DND-41 (cell line): ENCODE data around the gene LARP6.

Experiments
- EZH2 ChIP-seq: IDR thresholded peaks from 3 replicates; pipeline ENCODE4 v1.6.1; 2012; ENCODE audit warnings: borderline replicate concordance, low read depth, mild to moderate bottlenecking, moderate library complexity, low read length, inconsistent platforms; ENCODE audit not compliant: severe bottlenecking
- TF ChIP-seq, protein P1 (sequence below): IDR thresholded peaks from 2 replicates; pipeline ENCODE4 v1.5.1; 2012; ENCODE audit warnings: borderline replicate concordance, low read length, moderate library complexity, mild to moderate bottlenecking; ENCODE audit not compliant: poor library complexity, severe bottlenecking; ENCODE audit errors: extremely low read depth

DNA sequence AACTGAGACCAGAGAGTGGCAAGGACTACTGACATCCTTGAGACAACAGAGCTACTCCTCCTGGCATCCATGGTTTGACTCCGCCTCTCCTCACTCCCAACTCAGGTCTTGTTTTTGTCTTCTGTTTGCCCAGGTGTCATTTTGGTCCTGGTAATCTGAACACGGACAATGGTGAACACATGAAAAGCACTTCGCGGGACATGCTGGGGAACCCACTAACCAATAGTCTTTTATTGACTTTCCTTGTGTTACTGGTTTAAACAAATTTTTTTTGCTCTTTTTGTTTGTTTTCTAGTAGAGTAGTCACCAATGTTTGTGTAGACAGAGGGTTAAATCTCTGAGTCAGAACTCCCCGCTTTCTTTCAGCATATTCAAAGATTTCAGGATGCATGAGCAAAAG is 38.4 kb downstream of the LARP6 start:
- TF ChIP-seq, protein P1, sequence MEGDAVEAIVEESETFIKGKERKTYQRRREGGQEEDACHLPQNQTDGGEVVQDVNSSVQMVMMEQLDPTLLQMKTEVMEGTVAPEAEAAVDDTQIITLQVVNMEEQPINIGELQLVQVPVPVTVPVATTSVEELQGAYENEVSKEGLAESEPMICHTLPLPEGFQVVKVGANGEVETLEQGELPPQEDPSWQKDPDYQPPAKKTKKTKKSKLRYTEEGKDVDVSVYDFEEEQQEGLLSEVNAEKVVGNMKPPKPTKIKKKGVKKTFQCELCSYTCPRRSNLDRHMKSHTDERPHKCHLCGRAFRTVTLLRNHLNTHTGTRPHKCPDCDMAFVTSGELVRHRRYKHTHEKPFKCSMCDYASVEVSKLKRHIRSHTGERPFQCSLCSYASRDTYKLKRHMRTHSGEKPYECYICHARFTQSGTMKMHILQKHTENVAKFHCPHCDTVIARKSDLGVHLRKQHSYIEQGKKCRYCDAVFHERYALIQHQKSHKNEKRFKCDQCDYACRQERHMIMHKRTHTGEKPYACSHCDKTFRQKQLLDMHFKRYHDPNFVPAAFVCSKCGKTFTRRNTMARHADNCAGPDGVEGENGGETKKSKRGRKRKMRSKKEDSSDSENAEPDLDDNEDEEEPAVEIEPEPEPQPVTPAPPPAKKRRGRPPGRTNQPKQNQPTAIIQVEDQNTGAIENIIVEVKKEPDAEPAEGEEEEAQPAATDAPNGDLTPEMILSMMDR = no peak
- TF ChIP-seq EZH2 = no peak
